H1 (cell line): ENCODE results near the gene CLMP. TPM values are rescaled to one million over a fixed set of nuclear protein-coding genes. Genes with fewer than 3 reads are reported as not detected.

Source experiments
- CTCF ChIA-PET: fragments of 300-600 bp; sonication (Branson Sonifier 250); formaldehyde crosslinking; loops from one replicate; lab custom pipeline; 2021; ENCODE audit not compliant: partially characterized antibody; lab: Charles Lee
- POLR2A ChIA-PET: fragments of 300-600 bp; sonication (Branson Sonifier 250); formaldehyde crosslinking; loops from one replicate; lab custom pipeline; 2021; ENCODE audit warnings: inconsistent platforms; ENCODE audit not compliant: partially characterized antibody; lab: Charles Lee
- DNase-seq, 2 experiments: peaks; one replicate each; pipeline versions ENCODE4 v3.0.0 to v3.0.0-alpha.2; 2010 to 2022; ENCODE audit warnings: low spot score in 2 of 2, low read depth in 1 of 2, mixed read lengths in 1 of 2
- FAIRE-seq: peaks from 2 replicates; lab custom pipeline; 2011; peaks lifted over from hg19 to GRCh38; lab: Jason Lieb, UNC
- H2AFZ ChIP-seq: 2 replicates; pipeline ENCODE4 v1.8.1; 2012; ENCODE audit warnings: low read length, inconsistent platforms
- H2AK5ac ChIP-seq: 2 replicates; pipeline ENCODE4 v1.6.1; 2013; ENCODE audit warnings: low read depth, low read length
- H2BK120ac ChIP-seq: replicated peaks from 2 replicates; pipeline ENCODE3; 2013; ENCODE audit warnings: low read depth, low read length, inconsistent platforms
- H2BK12ac ChIP-seq: 2 replicates; pipeline ENCODE4 v1.6.1; 2013; ENCODE audit warnings: low read depth, low read length
- H2BK15ac ChIP-seq: 2 replicates; pipeline ENCODE4 v1.6.1; 2013; ENCODE audit warnings: low read length
- H2BK20ac ChIP-seq: 2 replicates; pipeline ENCODE4 v1.6.1; 2013; ENCODE audit warnings: low read length
- H2BK5ac ChIP-seq: 2 replicates; pipeline ENCODE4 v1.6.1; 2013; ENCODE audit warnings: low read depth, low read length
- H3K14ac ChIP-seq: 2 replicates; pipeline ENCODE4 v1.6.1; 2013; ENCODE audit warnings: inconsistent platforms; ENCODE audit not compliant: insufficient read length
- H3K18ac ChIP-seq: 2 replicates; pipeline ENCODE4 v1.6.1; 2013; ENCODE audit warnings: low read length; ENCODE audit errors: extremely low read depth
- H3K23ac ChIP-seq: 2 replicates; pipeline ENCODE4 v1.6.1; 2013; ENCODE audit warnings: inconsistent platforms; ENCODE audit not compliant: insufficient read length
- H3K23me2 ChIP-seq: 2 replicates; pipeline ENCODE4 v1.6.1; 2013; ENCODE audit warnings: low read depth, low read length
- H3K27ac ChIP-seq: 2 replicates; pipeline ENCODE4 v1.6.1; 2011; ENCODE audit warnings: low read depth, low read length, inconsistent platforms
- H3K27me3 ChIP-seq, 4 experiments: replicated peaks in 1 of 4; 1 replicate in 1 of 4; 2 replicates in 3 of 4; pipeline versions ENCODE4 v1.6.1 to v1.8.1; 2011 to 2013; ENCODE audit warnings: low read length in 3 of 4, mild to moderate bottlenecking in 3 of 4, inconsistent platforms in 2 of 4, mixed read lengths in 2 of 4, moderate library complexity in 1 of 4; ENCODE audit not compliant: control insufficient read depth in 3 of 4, insufficient read depth in 3 of 4; ENCODE audit errors: extremely low read depth in 1 of 4
- H3K36me3 ChIP-seq, 4 experiments: 2 replicates each; pipeline versions ENCODE4 v1.6.1 to v1.8.1; 2011 to 2013; ENCODE audit warnings: mild to moderate bottlenecking in 4 of 4, low read length in 3 of 4, moderate library complexity in 2 of 4, control low read depth in 1 of 4, inconsistent platforms in 1 of 4; ENCODE audit not compliant: insufficient read depth in 4 of 4, control insufficient read depth in 2 of 4
- H3K4ac ChIP-seq: replicated peaks from 2 replicates; pipeline ENCODE3; 2013; ENCODE audit warnings: low read length, low read depth, mixed read lengths, inconsistent platforms; ENCODE audit not compliant: insufficient read length
- H3K4me1 ChIP-seq, 4 experiments: replicated peaks in 1 of 4; 1 replicate in 1 of 4; 2 replicates in 3 of 4; pipeline versions ENCODE4 v1.6.1 to v1.8.1; 2011 to 2013; ENCODE audit warnings: low read length in 3 of 4, inconsistent platforms in 2 of 4, mixed read lengths in 1 of 4; ENCODE audit not compliant: insufficient read depth in 4 of 4, control insufficient read depth in 3 of 4
- H3K4me2 ChIP-seq, 2 experiments: 2 replicates each; pipeline versions ENCODE4 v1.6.1 to v1.8.1; 2011 to 2013; ENCODE audit warnings: low read depth in 2 of 2, low read length in 2 of 2, control low read depth in 1 of 2, inconsistent platforms in 1 of 2, mild to moderate bottlenecking in 1 of 2; ENCODE audit not compliant: insufficient read depth in 1 of 2
- H3K4me3 ChIP-seq, 4 experiments: fragments of 200-600, 300-600 bp in 1 of 4; sonication (generic), shearing (Covaris generic), sonication (Bioruptor Twin) in 1 of 4; 2 replicates each; pipeline versions ENCODE4 v1.5.1 to v1.8.1; 2011 to 2016; ENCODE audit warnings: low read length in 4 of 4, low read depth in 3 of 4, control low read depth in 2 of 4, inconsistent platforms in 2 of 4, mild to moderate bottlenecking in 2 of 4, mixed read lengths in 1 of 4, moderate library complexity in 1 of 4; ENCODE audit not compliant: insufficient read depth in 2 of 4; ENCODE audit errors: extremely low read depth in 1 of 4
- H3K56ac ChIP-seq: replicated peaks from 2 replicates; pipeline ENCODE3; 2013; ENCODE audit warnings: low read depth, mild to moderate bottlenecking, mixed read lengths, low read length, inconsistent platforms; ENCODE audit not compliant: insufficient read length
- H3K79me1 ChIP-seq: 2 replicates; pipeline ENCODE4 v1.6.1; 2013; ENCODE audit warnings: low read depth, low read length, control low read depth
- H3K79me2 ChIP-seq, 2 experiments: 2 replicates each; pipeline versions ENCODE4 v1.6.1 to v1.8.1; 2012 to 2013; ENCODE audit warnings: low read length in 2 of 2, mild to moderate bottlenecking in 2 of 2, inconsistent platforms in 1 of 2; ENCODE audit not compliant: insufficient read depth in 2 of 2, control insufficient read depth in 1 of 2
- H3K9ac ChIP-seq, 4 experiments: replicated peaks in 1 of 4; 1 replicate in 1 of 4; 2 replicates in 3 of 4; pipeline versions ENCODE4 v1.6.1 to v1.8.1; 2011 to 2013; ENCODE audit warnings: low read depth in 3 of 4, low read length in 3 of 4, control low read depth in 2 of 4, mild to moderate bottlenecking in 2 of 4, moderate library complexity in 2 of 4, inconsistent platforms in 1 of 4; ENCODE audit errors: extremely low read depth in 1 of 4
- H3K9me3 ChIP-seq, 2 experiments: 2 replicates each; pipeline versions ENCODE4 v1.6.1 to v1.8.1; 2012 to 2013; ENCODE audit warnings: mild to moderate bottlenecking in 2 of 2, moderate library complexity in 2 of 2, control low read depth in 1 of 2, inconsistent platforms in 1 of 2, low read depth in 1 of 2, low read length in 1 of 2, mixed read lengths in 1 of 2; ENCODE audit not compliant: insufficient read depth in 2 of 2
- H4K20me1 ChIP-seq, 2 experiments: replicated peaks in 1 of 2; 2 replicates each; pipeline versions ENCODE3 to v1.8.1; 2011 to 2013; ENCODE audit warnings: inconsistent platforms in 2 of 2, low read length in 2 of 2, mild to moderate bottlenecking in 1 of 2; ENCODE audit not compliant: insufficient read depth in 2 of 2, control insufficient read depth in 1 of 2
- H4K5ac ChIP-seq: 2 replicates; pipeline ENCODE4 v1.6.1; 2013; ENCODE audit warnings: low read length, low read depth, mixed read lengths, inconsistent platforms; ENCODE audit not compliant: insufficient read length
- H4K8ac ChIP-seq: 2 replicates; pipeline ENCODE4 v1.8.0; 2013; ENCODE audit warnings: mild to moderate bottlenecking, moderate library complexity, low read length, inconsistent platforms; ENCODE audit not compliant: insufficient read depth; ENCODE audit errors: extremely low read depth
- H4K91ac ChIP-seq: replicated peaks from 2 replicates; pipeline ENCODE3; 2013; ENCODE audit warnings: low read length, mixed read lengths, inconsistent platforms; ENCODE audit not compliant: insufficient read length
- ASH2L ChIP-seq: fragments of 200-600, 300-600 bp; sonication (generic); IDR thresholded peaks from one replicate; pipeline ENCODE4 v1.7.1; 2017; ENCODE audit warnings: low read length
- CTBP2 ChIP-seq: IDR thresholded peaks from 2 replicates; pipeline ENCODE4 v1.7.0; 2011; ENCODE audit warnings: borderline replicate concordance, mild to moderate bottlenecking, moderate library complexity, mixed read lengths, low read length; ENCODE audit not compliant: insufficient read depth, insufficient read length
- KDM1A ChIP-seq: fragments of 200-600, 300-600 bp; sonication (generic); IDR thresholded peaks from 2 replicates; pipeline ENCODE4 v1.7.1; 2016; ENCODE audit warnings: mild to moderate bottlenecking, low read length, borderline replicate concordance
- NANOG ChIP-seq: IDR thresholded peaks from 2 replicates; pipeline ENCODE4 v1.6.1; 2011; ENCODE audit warnings: low read length, low read depth, mild to moderate bottlenecking, inconsistent platforms; ENCODE audit not compliant: insufficient read depth, poor library complexity, severe bottlenecking
- RAD21 ChIP-seq, 2 experiments: IDR thresholded peaks in 1 of 2; conservative IDR thresholded peaks in 1 of 2; 2 replicates each; pipeline ENCODE4 v1.6.1; 2011; ENCODE audit warnings: low read depth in 2 of 2, low read length in 2 of 2, improper control_type of control experiment in 1 of 2, inconsistent platforms in 1 of 2, mild to moderate bottlenecking in 1 of 2, moderate library complexity in 1 of 2
- WGBS, 2 experiments: shearing (Covaris generic) in 1 of 2; methylation state at CpG; one replicate each; pipeline versions ENCODE4 v1.1.6 to v1.1.7; 2013 to 2015; ENCODE audit warnings: low lambda C conversion rate in 2 of 2, mixed read lengths in 2 of 2, inconsistent platforms in 1 of 2, low coverage in 1 of 2, missing lambda C conversion rate in 1 of 2; ENCODE audit not compliant: insufficient replicate concordance in 2 of 2, insufficient coverage in 1 of 2, insufficient read length in 1 of 2; ENCODE audit errors: extremely low coverage in 1 of 2, missing lambda C conversion rate in 1 of 2; 5-methylcytosine and 5-hydroxymethylcytosine counted together
- polyA plus RNA-seq, 7 experiments: library from polyadenylated mRNA; depleted of rRNA in 3 of 7; stranded (reverse) in 5 of 7; unstranded in 2 of 7; fragments of >200 nt in 5 of 7; fragments of 200-250 nt in 2 of 7; gene quantifications; 1 replicate in 5 of 7; 2 replicates in 1 of 7; 4 replicates in 1 of 7; pipeline versions ENCODE4 v1.2.1 to v1.2.3, GENCODE V29; 2011 to 2013; ENCODE audit warnings: missing spikeins in 2 of 7, mixed read lengths in 2 of 7
- total RNA-seq: library from RNA; stranded (reverse); fragmentation: NEBNext Ultra II Directional; extraction: Animal tissue kit (Norgen Biotek cat#: 25700); gene quantifications from 2 replicates; pipeline ENCODE4 v1.2.1, GENCODE V29; 2021
- TF ChIP-seq, protein P1 (sequence below): IDR thresholded peaks from 2 replicates; pipeline ENCODE4 v1.6.1; 2012; ENCODE audit warnings: low read length, inconsistent platforms
- TF ChIP-seq, protein P2 (sequence below), 3 experiments: IDR thresholded peaks; 1 replicate in 2 of 3; 2 replicates in 1 of 3; pipeline versions ENCODE4 v1.5.1 to v1.6.1; 2011; ENCODE audit warnings: low read length in 3 of 3, mild to moderate bottlenecking in 3 of 3, inconsistent platforms in 2 of 3, low read depth in 1 of 3, moderate library complexity in 1 of 3; ENCODE audit not compliant: insufficient read depth in 1 of 3; ENCODE audit errors: control extremely low read depth in 1 of 3

The CLMP gene
- total and polyA plus RNA-seq, 2 of the 8 experiments (the other 6 are each of a cell fraction or from before 2014, with no cell fraction given) = 9.9 to 24.1 TPM

DNA sequence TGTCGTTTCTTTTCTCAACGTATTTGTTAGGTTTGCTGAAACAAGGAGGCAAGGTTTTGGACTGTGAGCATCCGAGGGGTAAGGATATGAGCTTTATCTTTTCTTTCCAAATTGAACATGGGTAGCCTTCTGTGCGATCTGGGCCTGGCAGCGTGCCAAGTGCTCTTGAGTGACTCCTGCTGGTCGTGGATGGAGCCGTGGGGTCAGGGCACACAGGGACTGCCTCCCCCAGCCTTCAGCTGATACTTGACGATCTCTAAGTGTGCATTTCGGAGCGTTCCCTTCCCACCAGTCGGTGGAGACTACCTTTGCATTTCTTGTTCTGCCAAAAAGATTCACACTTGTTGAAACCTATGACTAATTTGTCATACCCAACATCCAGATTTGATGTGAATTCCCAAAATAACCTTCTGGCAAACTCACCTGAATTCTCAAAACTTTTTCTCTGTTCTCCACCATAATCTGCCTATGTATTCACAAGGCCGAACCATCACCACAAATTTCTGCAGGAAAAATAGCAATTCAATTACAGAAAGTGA, 40.1 kb upstream of the CLMP start:
- Histone ChIP-seq H2BK15ac (no peak overlapping the region), H2AFZ (no peak overlapping the region), H3K27ac (no peak overlapping the region), H3K4me3 (no peak overlapping the region), H3K4me1 (no peaks in the 10 kb centered on the region), H3K18ac (no peak overlapping the region), H3K79me1 (no peaks in the 10 kb centered on the region), H2AK5ac (no peak overlapping the region), H3K9me3 (no peaks in the 10 kb centered on the region), H3K4me2 (no peak overlapping the region), H4K91ac (no peak overlapping the region), H3K36me3 (no peaks in the 10 kb centered on the region), H2BK12ac (no peak overlapping the region), H3K23ac (no peak overlapping the region), H3K4ac (no peak overlapping the region), H3K9ac (no peak overlapping the region), H2BK5ac (no peak overlapping the region), H3K23me2 (no peaks in the 10 kb centered on the region; the same call in 1 of the 2 replicates), H4K5ac (no peak overlapping the region), H2BK20ac (no peak overlapping the region), H3K27me3 (no peaks in the 10 kb centered on the region), H4K20me1 (no peaks in the 10 kb centered on the region), H3K56ac (no peak overlapping the region), H4K8ac (no peak overlapping the region), H3K14ac (no peak overlapping the region), H3K79me2 (no peaks in the 10 kb centered on the region), H2BK120ac (no peak overlapping the region)
- peak; percentile 84 for FAIRE-seq
- DNase-seq = peak in 1 of 2 experiments; percentile 89
- POLR2A ChIA-PET = interaction anchor here (1.2 to 1.6 kb wide), 3 partner anchors 23 to 42 kb away, joined by 3 read pairs; no protein-coding TSS in a partner anchor
- CTCF ChIA-PET = interaction anchor here (0.6 to 9.8 kb wide), 33 partner anchors 9 to 181 kb away, joined by 3 to 92 read pairs (median 5); no protein-coding TSS in a partner anchor
- 63% methylated on average over 12 of the region's 12 CpGs; no CpG with 5 or more reads in 1 of the 2 experiments for WGBS, 2 experiments
- TF ChIP-seq, protein P1, sequence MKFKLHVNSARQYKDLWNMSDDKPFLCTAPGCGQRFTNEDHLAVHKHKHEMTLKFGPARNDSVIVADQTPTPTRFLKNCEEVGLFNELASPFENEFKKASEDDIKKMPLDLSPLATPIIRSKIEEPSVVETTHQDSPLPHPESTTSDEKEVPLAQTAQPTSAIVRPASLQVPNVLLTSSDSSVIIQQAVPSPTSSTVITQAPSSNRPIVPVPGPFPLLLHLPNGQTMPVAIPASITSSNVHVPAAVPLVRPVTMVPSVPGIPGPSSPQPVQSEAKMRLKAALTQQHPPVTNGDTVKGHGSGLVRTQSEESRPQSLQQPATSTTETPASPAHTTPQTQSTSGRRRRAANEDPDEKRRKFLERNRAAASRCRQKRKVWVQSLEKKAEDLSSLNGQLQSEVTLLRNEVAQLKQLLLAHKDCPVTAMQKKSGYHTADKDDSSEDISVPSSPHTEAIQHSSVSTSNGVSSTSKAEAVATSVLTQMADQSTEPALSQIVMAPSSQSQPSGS = no peak
- no peak for TF ChIP-seq ASH2L
- TF ChIP-seq RAD21 (IDR thresholded peaks at IDR 0.05 in 1 of 2, conservative IDR thresholded peaks at IDR 0.05 in 1 of 2; ENCODE audit: low read depth in 2 of 2, low read length in 2 of 2) = peak; percentile 58 to 74
- TF ChIP-seq KDM1A = 0 out of 2 replicates have a peak, but pooled peaks have one; percentile 49
- no peak for TF ChIP-seq NANOG
- TF ChIP-seq CTBP2 = no peak
- TF ChIP-seq, protein P2, sequence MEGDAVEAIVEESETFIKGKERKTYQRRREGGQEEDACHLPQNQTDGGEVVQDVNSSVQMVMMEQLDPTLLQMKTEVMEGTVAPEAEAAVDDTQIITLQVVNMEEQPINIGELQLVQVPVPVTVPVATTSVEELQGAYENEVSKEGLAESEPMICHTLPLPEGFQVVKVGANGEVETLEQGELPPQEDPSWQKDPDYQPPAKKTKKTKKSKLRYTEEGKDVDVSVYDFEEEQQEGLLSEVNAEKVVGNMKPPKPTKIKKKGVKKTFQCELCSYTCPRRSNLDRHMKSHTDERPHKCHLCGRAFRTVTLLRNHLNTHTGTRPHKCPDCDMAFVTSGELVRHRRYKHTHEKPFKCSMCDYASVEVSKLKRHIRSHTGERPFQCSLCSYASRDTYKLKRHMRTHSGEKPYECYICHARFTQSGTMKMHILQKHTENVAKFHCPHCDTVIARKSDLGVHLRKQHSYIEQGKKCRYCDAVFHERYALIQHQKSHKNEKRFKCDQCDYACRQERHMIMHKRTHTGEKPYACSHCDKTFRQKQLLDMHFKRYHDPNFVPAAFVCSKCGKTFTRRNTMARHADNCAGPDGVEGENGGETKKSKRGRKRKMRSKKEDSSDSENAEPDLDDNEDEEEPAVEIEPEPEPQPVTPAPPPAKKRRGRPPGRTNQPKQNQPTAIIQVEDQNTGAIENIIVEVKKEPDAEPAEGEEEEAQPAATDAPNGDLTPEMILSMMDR (IDR thresholded peaks at IDR 0.05; ENCODE audit: control extremely low read depth in 1 of 3, insufficient read depth in 1 of 3, low read depth in 1 of 3, low read length in 3 of 3) = peak; percentile 79 to 96 (median 92)
